ENCODE results near the gene FITM1. TPM values are rescaled to one million over a fixed set of nuclear protein-coding genes. Genes with fewer than 3 reads are reported as not detected.

FITM1 gene
- total and polyA plus RNA-seq, 2 donors (not counting 3 experiments of a cell fraction or from before 2014, with no cell fraction given), result 0.54 TPM; not detected in 1

DNA sequence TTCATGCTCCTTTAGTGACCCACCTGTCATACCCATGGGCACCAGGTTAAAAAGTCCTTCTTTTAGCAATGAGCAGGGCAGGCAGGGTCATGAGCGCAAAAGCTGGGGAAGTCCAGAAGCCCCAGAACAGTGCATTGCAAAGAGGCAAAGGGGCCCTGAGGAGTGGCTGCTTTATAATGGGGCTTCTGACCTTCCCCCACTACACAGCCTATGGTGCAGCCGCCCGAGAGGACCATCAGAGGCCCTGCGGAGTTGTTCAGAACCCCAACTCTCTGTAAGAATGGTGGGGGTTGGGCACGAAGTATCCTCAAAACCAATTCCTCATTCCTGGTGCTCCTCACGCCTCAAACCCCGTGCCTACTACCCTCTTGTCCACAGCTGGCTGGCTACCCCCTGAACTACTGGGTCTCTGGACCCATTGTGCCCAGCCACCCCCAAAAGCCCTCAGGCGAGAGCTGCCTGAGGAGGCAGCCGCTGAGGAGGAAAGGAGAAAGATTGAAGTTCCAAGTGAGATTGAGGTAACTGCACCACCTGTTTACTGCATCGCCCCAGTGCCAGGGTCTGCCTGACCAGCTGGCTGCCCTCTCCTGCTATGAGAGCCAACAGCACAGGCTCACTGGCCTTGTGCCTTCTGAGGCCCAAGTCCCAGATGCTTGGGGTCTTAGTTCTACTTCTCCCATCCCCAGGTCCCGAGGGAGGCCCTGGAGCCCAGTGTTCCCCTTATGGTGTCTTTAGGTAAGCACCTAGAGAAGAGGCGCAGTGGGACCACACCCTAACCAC lies 48.1 kb downstream of the FITM1 start:
- Histone ChIP-seq H3K9me1 (replicated peaks; ENCODE audit: control insufficient read depth, extremely low read depth, insufficient read depth, low read length) (no peaks in the 10 kb centered on the region), H3K4me3 (replicated peaks in 1 of 3; ENCODE audit: insufficient read depth in 1 of 3, low read depth in 1 of 3, low read length in 3 of 3) (no peak overlapping the region), H3K36me3 (ENCODE audit: control insufficient read depth in 2 of 2, extremely low read depth in 1 of 2, insufficient read depth in 2 of 2, low read length in 2 of 2) (peaks cover 0 to 26% of the 10 kb centered on the region in 2 experiments), H2AFZ (ENCODE audit: low read depth, low read length) (no peak overlapping the region), H3K9me3 (replicated peaks; ENCODE audit: control insufficient read depth, insufficient read depth, low read length) (no peaks in the 10 kb centered on the region), H4K20me1 (replicated peaks; ENCODE audit: control insufficient read depth, extremely low read depth, insufficient read depth, low read length) (no peaks in the 10 kb centered on the region), H3K27ac (ENCODE audit: insufficient read depth, low read depth, low read length) (no peak overlapping the region), H3K4me2 (ENCODE audit: insufficient read depth, low read length) (no peak overlapping the region), H3K4me1 (ENCODE audit: control insufficient read depth, extremely low read depth, insufficient read depth, low read length) (no peaks in the 10 kb centered on the region), H3K79me2 (ENCODE audit: control insufficient read depth, insufficient read depth, low read length) (no peaks in the 10 kb centered on the region), H3K27me3 (ENCODE audit: control insufficient read depth in 2 of 2, insufficient read depth in 2 of 2, low read length in 2 of 2) (no peaks in the 10 kb centered on the region), H3K9ac (replicated peaks; ENCODE audit: extremely low read depth, insufficient read depth, low read length) (no peak overlapping the region)
- ChIA-PET CTCF (interaction anchor here (2.1 kb wide), 1 partner anchor 10 kb away, joined by 5 read pairs; the partner anchor contains the start of gene IPO4), POLR2A (no interaction called here)
- TF ChIP-seq MYC (IDR thresholded peaks at IDR 0.05; ENCODE audit: low read depth, low read length) (no peak), GATA2 (IDR thresholded peaks at IDR 0.05; ENCODE audit: insufficient read depth, insufficient read length, low read depth, low read length) (no peak), POLR2A (IDR thresholded peaks at IDR 0.05; ENCODE audit: low read depth, low read length) (no peak), JUN (IDR thresholded peaks at IDR 0.05; ENCODE audit: borderline replicate concordance, insufficient read depth, insufficient read length, low read depth) (no peak), EZH2 (IDR thresholded peaks at IDR 0.05; ENCODE audit: borderline replicate concordance, low read depth, low read length, severe bottlenecking) (no peak), POLR2AphosphoS5 (IDR thresholded peaks at IDR 0.05; ENCODE audit: insufficient read depth, low read depth, low read length) (no peak), FOS (IDR thresholded peaks at IDR 0.05; ENCODE audit: borderline replicate concordance, insufficient read depth, low read length) (no peak)
- TF ChIP-seq, protein P1, sequence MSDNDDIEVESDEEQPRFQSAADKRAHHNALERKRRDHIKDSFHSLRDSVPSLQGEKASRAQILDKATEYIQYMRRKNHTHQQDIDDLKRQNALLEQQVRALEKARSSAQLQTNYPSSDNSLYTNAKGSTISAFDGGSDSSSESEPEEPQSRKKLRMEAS (IDR thresholded peaks at IDR 0.05; ENCODE audit: insufficient read depth, insufficient read length), result no peak
- TF ChIP-seq, protein P2, sequence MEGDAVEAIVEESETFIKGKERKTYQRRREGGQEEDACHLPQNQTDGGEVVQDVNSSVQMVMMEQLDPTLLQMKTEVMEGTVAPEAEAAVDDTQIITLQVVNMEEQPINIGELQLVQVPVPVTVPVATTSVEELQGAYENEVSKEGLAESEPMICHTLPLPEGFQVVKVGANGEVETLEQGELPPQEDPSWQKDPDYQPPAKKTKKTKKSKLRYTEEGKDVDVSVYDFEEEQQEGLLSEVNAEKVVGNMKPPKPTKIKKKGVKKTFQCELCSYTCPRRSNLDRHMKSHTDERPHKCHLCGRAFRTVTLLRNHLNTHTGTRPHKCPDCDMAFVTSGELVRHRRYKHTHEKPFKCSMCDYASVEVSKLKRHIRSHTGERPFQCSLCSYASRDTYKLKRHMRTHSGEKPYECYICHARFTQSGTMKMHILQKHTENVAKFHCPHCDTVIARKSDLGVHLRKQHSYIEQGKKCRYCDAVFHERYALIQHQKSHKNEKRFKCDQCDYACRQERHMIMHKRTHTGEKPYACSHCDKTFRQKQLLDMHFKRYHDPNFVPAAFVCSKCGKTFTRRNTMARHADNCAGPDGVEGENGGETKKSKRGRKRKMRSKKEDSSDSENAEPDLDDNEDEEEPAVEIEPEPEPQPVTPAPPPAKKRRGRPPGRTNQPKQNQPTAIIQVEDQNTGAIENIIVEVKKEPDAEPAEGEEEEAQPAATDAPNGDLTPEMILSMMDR (IDR thresholded peaks at IDR 0.05; ENCODE audit: extremely low read depth in 1 of 2, insufficient read depth in 1 of 2, low read depth in 1 of 2, low read length in 2 of 2), result no peak
- no TSS peak for BruUV-seq (replicated peaks)
- FAIRE-seq (no peak), DNase-seq (ENCODE audit: low read depth, low spot score) (no peak)
- intact Hi-C loops (cut with micrococcal nuclease) (no loop called here), dilution Hi-C loops (cut with MboI; ENCODE audit: extremely low pct_ligation_motif_present, low sequenced_read_pairs) (no loop called here)
